ENCODE results near the gene YPEL3.

The YPEL3 gene

DNA sequence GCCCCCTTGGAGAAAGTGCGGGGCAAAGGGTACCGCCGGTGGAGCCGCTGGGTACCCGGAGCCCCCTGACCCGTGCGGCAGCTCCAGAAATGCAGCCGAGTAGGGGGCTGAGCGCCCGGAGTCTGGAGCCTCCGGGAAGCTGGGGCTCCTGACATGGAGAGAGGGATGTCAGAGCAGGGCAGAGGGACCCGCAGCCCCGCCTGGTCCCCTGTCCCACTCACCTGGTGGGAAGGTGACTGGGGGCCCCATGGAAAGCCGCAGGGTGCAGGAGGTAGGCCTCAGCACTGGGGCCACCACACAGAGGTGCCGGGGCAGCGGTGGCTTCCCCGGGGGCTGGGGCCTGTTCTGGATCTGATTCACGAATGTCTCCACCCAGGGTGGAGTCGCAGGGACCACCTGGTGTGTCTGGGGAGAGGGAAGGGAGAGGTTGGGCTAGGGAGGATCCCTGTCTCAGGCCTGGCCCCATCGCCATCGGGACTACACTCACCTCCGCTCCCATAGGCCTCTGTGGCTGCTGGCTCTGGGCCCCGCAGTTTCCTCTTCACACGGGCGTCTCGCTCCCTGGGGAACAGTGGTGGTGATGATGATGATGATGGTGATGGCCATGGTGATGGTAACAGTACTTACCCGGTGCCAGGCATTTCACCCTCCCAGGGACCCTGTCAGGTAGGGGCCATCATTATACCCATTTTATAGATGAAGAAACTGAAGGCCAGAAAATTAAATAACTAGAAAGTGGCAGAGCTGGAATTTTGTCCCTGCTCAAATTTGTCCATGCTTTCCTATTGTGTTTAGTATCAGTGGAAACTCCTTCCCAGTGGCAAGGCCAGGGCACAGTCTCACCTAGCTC is 9.5 kb downstream of the YPEL3 start:
- TF ChIP-seq TAF1 (IDR thresholded peaks at IDR 0.05; ENCODE audit: borderline replicate concordance, insufficient read depth, low read length) (no peak), SIN3A (IDR thresholded peaks at IDR 0.05; ENCODE audit: borderline replicate concordance, insufficient read depth, low read length) (no peak), POLR2AphosphoS5 (IDR thresholded peaks at IDR 0.05; ENCODE audit: low read depth, low read length) (no peak), FOXP2 (optimal IDR thresholded peaks at IDR 0.05; ENCODE audit: borderline replicate concordance, extremely low read depth, extremely low read length, insufficient read depth) (no peak)
- TF ChIP-seq, protein P1, sequence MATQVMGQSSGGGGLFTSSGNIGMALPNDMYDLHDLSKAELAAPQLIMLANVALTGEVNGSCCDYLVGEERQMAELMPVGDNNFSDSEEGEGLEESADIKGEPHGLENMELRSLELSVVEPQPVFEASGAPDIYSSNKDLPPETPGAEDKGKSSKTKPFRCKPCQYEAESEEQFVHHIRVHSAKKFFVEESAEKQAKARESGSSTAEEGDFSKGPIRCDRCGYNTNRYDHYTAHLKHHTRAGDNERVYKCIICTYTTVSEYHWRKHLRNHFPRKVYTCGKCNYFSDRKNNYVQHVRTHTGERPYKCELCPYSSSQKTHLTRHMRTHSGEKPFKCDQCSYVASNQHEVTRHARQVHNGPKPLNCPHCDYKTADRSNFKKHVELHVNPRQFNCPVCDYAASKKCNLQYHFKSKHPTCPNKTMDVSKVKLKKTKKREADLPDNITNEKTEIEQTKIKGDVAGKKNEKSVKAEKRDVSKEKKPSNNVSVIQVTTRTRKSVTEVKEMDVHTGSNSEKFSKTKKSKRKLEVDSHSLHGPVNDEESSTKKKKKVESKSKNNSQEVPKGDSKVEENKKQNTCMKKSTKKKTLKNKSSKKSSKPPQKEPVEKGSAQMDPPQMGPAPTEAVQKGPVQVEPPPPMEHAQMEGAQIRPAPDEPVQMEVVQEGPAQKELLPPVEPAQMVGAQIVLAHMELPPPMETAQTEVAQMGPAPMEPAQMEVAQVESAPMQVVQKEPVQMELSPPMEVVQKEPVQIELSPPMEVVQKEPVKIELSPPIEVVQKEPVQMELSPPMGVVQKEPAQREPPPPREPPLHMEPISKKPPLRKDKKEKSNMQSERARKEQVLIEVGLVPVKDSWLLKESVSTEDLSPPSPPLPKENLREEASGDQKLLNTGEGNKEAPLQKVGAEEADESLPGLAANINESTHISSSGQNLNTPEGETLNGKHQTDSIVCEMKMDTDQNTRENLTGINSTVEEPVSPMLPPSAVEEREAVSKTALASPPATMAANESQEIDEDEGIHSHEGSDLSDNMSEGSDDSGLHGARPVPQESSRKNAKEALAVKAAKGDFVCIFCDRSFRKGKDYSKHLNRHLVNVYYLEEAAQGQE (IDR thresholded peaks at IDR 0.05; ENCODE audit: insufficient read depth in 1 of 2, low read depth in 2 of 2, low read length in 2 of 2) = no peak

DNA sequence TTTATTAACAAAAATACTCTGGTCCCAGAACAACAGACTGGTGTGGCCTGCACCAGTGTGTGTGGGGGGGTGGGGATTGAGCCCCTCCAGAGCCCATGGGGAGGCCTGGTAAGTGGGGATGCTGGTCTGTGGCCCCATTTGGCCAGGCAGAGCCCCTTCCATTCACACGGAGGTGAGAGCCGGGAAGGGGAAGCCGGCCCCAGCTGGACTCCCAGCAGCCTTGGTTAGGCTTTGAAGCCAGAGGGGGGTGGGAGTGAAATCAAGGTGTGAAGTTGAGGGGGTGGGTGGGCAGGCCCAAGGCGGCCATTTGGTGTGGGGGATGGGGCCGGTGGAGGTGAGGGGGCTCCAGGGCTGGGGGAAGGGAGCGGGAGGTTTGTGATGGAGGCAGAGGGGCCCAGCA is 10.2 kb downstream of the YPEL3 start:
- TF ChIP-seq FOXP2 (optimal IDR thresholded peaks at IDR 0.05; ENCODE audit: borderline replicate concordance, extremely low read depth, extremely low read length, insufficient read depth) (no peak), SIN3A (IDR thresholded peaks at IDR 0.05; ENCODE audit: borderline replicate concordance, insufficient read depth, low read length) (no peak), POLR2AphosphoS5 (IDR thresholded peaks at IDR 0.05; ENCODE audit: low read depth, low read length) (no peak), TAF1 (IDR thresholded peaks at IDR 0.05; ENCODE audit: borderline replicate concordance, insufficient read depth, low read length) (no peak)
- TF ChIP-seq, protein P1 (IDR thresholded peaks at IDR 0.05; ENCODE audit: insufficient read depth in 1 of 2, low read depth in 2 of 2, low read length in 2 of 2) = no peak

DNA sequence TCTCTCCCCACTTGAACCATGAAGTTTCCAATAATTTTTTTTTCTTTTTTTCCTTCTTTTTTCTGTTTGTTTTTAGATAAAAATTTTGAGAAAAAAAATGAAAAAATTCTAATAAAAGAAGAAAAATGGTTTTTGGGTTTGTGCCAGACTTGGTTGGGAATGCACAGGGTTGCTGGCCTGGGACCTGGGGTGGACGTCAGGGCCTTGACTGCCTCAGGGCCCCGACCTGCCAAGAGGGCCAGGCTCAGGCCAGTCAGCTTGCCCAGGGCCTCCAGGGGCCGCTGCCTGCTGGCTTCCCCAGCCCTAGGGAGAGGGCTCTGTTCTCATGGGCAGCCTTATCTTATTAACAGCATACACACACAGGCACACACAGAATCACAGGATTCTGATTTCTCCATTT is 10.8 kb downstream of the YPEL3 start:
- TF ChIP-seq SIN3A (IDR thresholded peaks at IDR 0.05; ENCODE audit: borderline replicate concordance, insufficient read depth, low read length) (no peak), FOXP2 (optimal IDR thresholded peaks at IDR 0.05; ENCODE audit: borderline replicate concordance, extremely low read depth, extremely low read length, insufficient read depth) (no peak), POLR2AphosphoS5 (IDR thresholded peaks at IDR 0.05; ENCODE audit: low read depth, low read length) (no peak), TAF1 (IDR thresholded peaks at IDR 0.05; ENCODE audit: borderline replicate concordance, insufficient read depth, low read length) (no peak)
- TF ChIP-seq, protein P1 (IDR thresholded peaks at IDR 0.05; ENCODE audit: insufficient read depth in 1 of 2, low read depth in 2 of 2, low read length in 2 of 2) = no peak

DNA sequence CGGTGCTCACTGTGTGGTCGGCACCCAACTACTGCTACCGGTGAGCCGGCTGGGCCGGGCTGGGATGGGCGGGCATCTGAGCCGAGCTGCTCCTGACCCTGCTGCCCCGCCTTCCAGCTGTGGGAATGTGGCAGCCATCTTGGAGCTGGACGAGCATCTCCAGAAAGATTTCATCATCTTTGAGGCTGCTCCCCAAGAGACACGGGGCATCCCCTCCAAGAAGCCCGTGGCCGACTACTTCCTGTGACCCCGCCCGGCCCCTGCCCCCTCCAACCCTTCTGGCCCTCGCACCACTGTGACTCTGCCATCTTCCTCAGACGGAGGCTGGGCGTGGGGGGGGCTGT is 11.2 kb downstream of the YPEL3 start:
- TF ChIP-seq TAF1 (IDR thresholded peaks at IDR 0.05; ENCODE audit: borderline replicate concordance, insufficient read depth, low read length) (no peak), FOXP2 (optimal IDR thresholded peaks at IDR 0.05; ENCODE audit: borderline replicate concordance, extremely low read depth, extremely low read length, insufficient read depth) (no peak), SIN3A (IDR thresholded peaks at IDR 0.05; ENCODE audit: borderline replicate concordance, insufficient read depth, low read length) (no peak), POLR2AphosphoS5 (IDR thresholded peaks at IDR 0.05; ENCODE audit: low read depth, low read length) (no peak)
- TF ChIP-seq, protein P1 (IDR thresholded peaks at IDR 0.05; ENCODE audit: insufficient read depth in 1 of 2, low read depth in 2 of 2, low read length in 2 of 2) = no peak

Measured in PFSK-1 (cell line).